ENCODE results near the gene CMSS1. TPM values are rescaled to one million over a fixed set of nuclear protein-coding genes. Genes with fewer than 3 reads are reported as not detected.

The CMSS1 gene
- total and polyA plus RNA-seq, 2 donors (not counting 1 experiment from before 2014, with no cell fraction given) = 7.3 to 22.8 TPM

DNA sequence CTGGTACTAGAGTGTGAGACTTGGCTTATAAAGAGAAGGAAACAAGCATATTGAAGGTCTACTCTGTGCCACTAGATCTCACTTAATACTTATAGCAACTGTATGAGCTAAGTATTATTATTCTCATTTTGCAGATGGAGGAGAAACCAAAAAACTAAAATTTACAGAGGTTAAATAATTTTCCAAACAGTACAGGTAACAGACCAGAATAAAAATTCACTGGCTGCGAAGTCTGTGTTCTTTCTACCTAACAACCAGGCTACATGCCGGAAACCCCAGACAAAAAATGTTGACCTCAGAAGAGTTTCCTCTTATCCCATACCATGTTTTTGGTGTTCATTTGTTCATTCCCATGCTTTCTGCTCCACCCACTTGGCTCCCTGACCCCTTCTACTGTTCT is 46.6 kb downstream of the CMSS1 start:
- no peaks in the 10 kb centered on the region for H3K4me1 ChIP-seq (ENCODE audit: control insufficient read depth in 2 of 2, insufficient read depth in 2 of 2, low read length in 2 of 2)
- no peaks in the 10 kb centered on the region for H3K27me3 ChIP-seq (replicated peaks in 1 of 4; ENCODE audit: control extremely low read depth in 1 of 4, control insufficient read depth in 3 of 4, insufficient read depth in 4 of 4, low read length in 3 of 4)
- H3K4me1 Mint-ChIP-seq = peaks cover 10% of the 10 kb centered on the region
- DNase-seq (no peak), ATAC-seq (ENCODE audit: low read depth) (no peak)
- H3K36me3 ChIP-seq (replicated peaks in 1 of 2; ENCODE audit: control extremely low read depth in 1 of 2, control insufficient read depth in 1 of 2, extremely low read depth in 1 of 2, insufficient read depth in 2 of 2, low read length in 1 of 2) = no peaks in the 10 kb centered on the region
- ChIA-PET CTCF (no interaction called here), POLR2A (no interaction called here)
- H3K4me3 Mint-ChIP-seq = no peak overlapping the region
- WGBS (ENCODE audit: insufficient coverage) = 100% methylated on average over 2 of the region's 2 CpGs
- TF ChIP-seq EZH2 (IDR thresholded peaks at IDR 0.05; ENCODE audit: borderline replicate concordance, insufficient read depth, low read depth, low read length, poor library complexity, severe bottlenecking) (no peak), CTCF (IDR thresholded peaks at IDR 0.05) (no peak)
- H3K79me2 ChIP-seq (ENCODE audit: control insufficient read depth, insufficient read depth, low read length) = no peaks in the 10 kb centered on the region
- H3K27ac ChIP-seq (ENCODE audit: low read length in 2 of 2) = no peak overlapping the region
- H3K9me3 Mint-ChIP-seq (ENCODE audit: insufficient read depth) = no peaks in the 10 kb centered on the region
- H3K9me3 ChIP-seq (ENCODE audit: control extremely low read depth in 1 of 3, control insufficient read depth in 2 of 3, insufficient read depth in 1 of 3, low read length in 2 of 3) = no peaks in the 10 kb centered on the region
- no peaks in the 10 kb centered on the region for H4K20me1 ChIP-seq (ENCODE audit: control insufficient read depth, insufficient read depth, low read length, poor library complexity, severe bottlenecking)
- H3K9ac ChIP-seq (ENCODE audit: low read length) = no peak overlapping the region
- no peak overlapping the region for H3K27ac Mint-ChIP-seq
- intact Hi-C loops (cut with micrococcal nuclease) = no loop called here
- no peak overlapping the region for H3K4me3 ChIP-seq (ENCODE audit: control extremely low read depth in 1 of 5, extremely low read depth in 1 of 5, insufficient read depth in 1 of 5, low read depth in 2 of 5, low read length in 4 of 5)
- no peak overlapping the region for H3K4me2 ChIP-seq (replicated peaks; ENCODE audit: low read depth, low read length, poor library complexity, severe bottlenecking)
- H3K27me3 Mint-ChIP-seq = no peaks in the 10 kb centered on the region
- no peak overlapping the region for H2AFZ ChIP-seq (ENCODE audit: insufficient read depth, low read depth, low read length, poor library complexity, severe bottlenecking)

DNA sequence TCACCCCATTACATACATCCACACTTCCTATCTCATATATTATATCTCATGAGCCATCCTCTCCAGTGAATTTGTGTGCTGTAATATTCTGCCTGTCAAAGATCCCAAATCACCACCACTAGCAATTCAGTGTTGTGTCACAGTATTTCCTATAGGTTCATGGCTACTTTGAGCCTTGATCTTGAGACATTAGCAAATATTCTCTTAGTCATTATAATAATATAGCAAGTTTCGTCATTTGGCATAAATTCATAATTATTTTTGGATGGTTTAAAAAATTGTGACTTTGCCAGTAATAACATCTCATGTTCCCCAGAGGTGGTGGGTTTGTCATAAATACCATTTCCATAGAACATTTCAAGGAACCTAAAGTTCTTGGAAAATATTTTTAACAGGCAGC is 47.7 kb downstream of the CMSS1 start:
- peaks cover 7% of the 10 kb centered on the region for H3K79me2 ChIP-seq (ENCODE audit: control insufficient read depth, insufficient read depth, low read length)
- no peaks in the 10 kb centered on the region for H3K4me1 ChIP-seq (ENCODE audit: control insufficient read depth in 2 of 2, insufficient read depth in 2 of 2, low read length in 2 of 2)
- no CpG with 5 or more reads among the region's 1 CpG for WGBS (ENCODE audit: insufficient coverage)
- H3K36me3 ChIP-seq (replicated peaks in 1 of 2; ENCODE audit: control extremely low read depth in 1 of 2, control insufficient read depth in 1 of 2, extremely low read depth in 1 of 2, insufficient read depth in 2 of 2, low read length in 1 of 2) = no peaks in the 10 kb centered on the region
- no peak overlapping the region for H3K4me2 ChIP-seq (replicated peaks; ENCODE audit: low read depth, low read length, poor library complexity, severe bottlenecking)
- H3K27ac ChIP-seq (ENCODE audit: low read length in 2 of 2) = no peak overlapping the region
- DNase-seq (no peak), ATAC-seq (ENCODE audit: low read depth) (no peak)
- peaks cover 10% of the 10 kb centered on the region for H3K4me1 Mint-ChIP-seq
- ChIA-PET POLR2A (no interaction called here), CTCF (no interaction called here)
- no peaks in the 10 kb centered on the region for H3K9me3 ChIP-seq (ENCODE audit: control extremely low read depth in 1 of 3, control insufficient read depth in 2 of 3, insufficient read depth in 1 of 3, low read length in 2 of 3)
- no peak overlapping the region for H3K4me3 ChIP-seq (ENCODE audit: control extremely low read depth in 1 of 5, extremely low read depth in 1 of 5, insufficient read depth in 1 of 5, low read depth in 2 of 5, low read length in 4 of 5)
- H4K20me1 ChIP-seq (ENCODE audit: control insufficient read depth, insufficient read depth, low read length, poor library complexity, severe bottlenecking) = peaks cover 3% of the 10 kb centered on the region
- no peak overlapping the region for H3K27ac Mint-ChIP-seq
- intact Hi-C loops (cut with micrococcal nuclease) = no loop called here
- no peak overlapping the region for H3K9ac ChIP-seq (ENCODE audit: low read length)
- no peaks in the 10 kb centered on the region for H3K27me3 Mint-ChIP-seq
- no peak for TF ChIP-seq CTCF (IDR thresholded peaks at IDR 0.05)
- TF ChIP-seq EZH2 (IDR thresholded peaks at IDR 0.05; ENCODE audit: borderline replicate concordance, insufficient read depth, low read depth, low read length, poor library complexity, severe bottlenecking) = no peak
- no peak overlapping the region for H2AFZ ChIP-seq (ENCODE audit: insufficient read depth, low read depth, low read length, poor library complexity, severe bottlenecking)
- H3K4me3 Mint-ChIP-seq = no peak overlapping the region
- no peaks in the 10 kb centered on the region for H3K27me3 ChIP-seq (replicated peaks in 1 of 4; ENCODE audit: control extremely low read depth in 1 of 4, control insufficient read depth in 3 of 4, insufficient read depth in 4 of 4, low read length in 3 of 4)
- H3K9me3 Mint-ChIP-seq (ENCODE audit: insufficient read depth) = no peaks in the 10 kb centered on the region

Data from B cell (primary cell).